Trophoblast cell (in vitro differentiated cells and primary cell): Measurements from ENCODE around the gene AATK. TPM values are rescaled to one million over a fixed set of nuclear protein-coding genes. Genes with fewer than 3 reads are reported as not detected.

ENCODE experiments used
- DNase-seq, 2 donors: peaks; one replicate each; pipeline ENCODE4 v3.0.0-alpha.2; 2016
- H2AFZ ChIP-seq: 2 replicates; pipeline ENCODE4 v1.6.1; 2013; ENCODE audit warnings: low read length, moderate library complexity, mild to moderate bottlenecking; ENCODE audit not compliant: insufficient read depth, poor library complexity
- H2AK5ac ChIP-seq: 2 replicates; pipeline ENCODE4 v1.6.1; 2013; ENCODE audit warnings: mild to moderate bottlenecking, low read length
- H2BK120ac ChIP-seq: 2 replicates; pipeline ENCODE4 v1.6.1; 2013; ENCODE audit warnings: low read length, mild to moderate bottlenecking, moderate library complexity; ENCODE audit not compliant: insufficient read depth, poor library complexity
- H2BK12ac ChIP-seq: 2 replicates; pipeline ENCODE4 v1.6.1; 2013; ENCODE audit warnings: mild to moderate bottlenecking, low read length, moderate library complexity
- H2BK5ac ChIP-seq: 2 replicates; pipeline ENCODE4 v1.6.1; 2013; ENCODE audit warnings: low read length, low read depth, moderate library complexity, mild to moderate bottlenecking; ENCODE audit not compliant: poor library complexity
- H3K14ac ChIP-seq: 2 replicates; pipeline ENCODE4 v1.6.1; 2013; ENCODE audit warnings: mild to moderate bottlenecking, low read length
- H3K18ac ChIP-seq: 2 replicates; pipeline ENCODE4 v1.6.1; 2013; ENCODE audit warnings: mild to moderate bottlenecking, low read length
- H3K23ac ChIP-seq: 2 replicates; pipeline ENCODE4 v1.6.1; 2013; ENCODE audit warnings: low read length
- H3K27ac ChIP-seq: 2 replicates; pipeline ENCODE4 v1.5.1; 2013; ENCODE audit warnings: low read depth, mild to moderate bottlenecking, inconsistent platforms, low read length, moderate library complexity
- H3K27me3 ChIP-seq: 2 replicates; pipeline ENCODE4 v1.6.1; 2013; ENCODE audit warnings: inconsistent platforms, mild to moderate bottlenecking, low read length, moderate library complexity; ENCODE audit not compliant: insufficient read depth
- H3K36me3 ChIP-seq, 2 experiments: 1 replicate in 1 of 2; 2 replicates in 1 of 2; pipeline ENCODE4 v1.6.1; 2013; ENCODE audit warnings: low read length in 2 of 2, mild to moderate bottlenecking in 2 of 2, moderate library complexity in 1 of 2; ENCODE audit not compliant: insufficient read depth in 2 of 2, control insufficient read depth in 1 of 2
- H3K4ac ChIP-seq: 2 replicates; pipeline ENCODE4 v1.6.1; 2013; ENCODE audit warnings: low read depth, mild to moderate bottlenecking, low read length, moderate library complexity
- H3K4me1 ChIP-seq, 2 experiments: 1 replicate in 1 of 2; 2 replicates in 1 of 2; pipeline ENCODE4 v1.6.1; 2013; ENCODE audit warnings: low read length in 2 of 2, mild to moderate bottlenecking in 2 of 2, moderate library complexity in 1 of 2; ENCODE audit not compliant: insufficient read depth in 2 of 2, control insufficient read depth in 1 of 2
- H3K4me2 ChIP-seq: 2 replicates; pipeline ENCODE4 v1.6.1; 2013; ENCODE audit warnings: inconsistent platforms, mild to moderate bottlenecking, low read length, moderate library complexity
- H3K4me3 ChIP-seq: 2 replicates; pipeline ENCODE4 v1.5.1; 2013; ENCODE audit warnings: mild to moderate bottlenecking, low read depth, low read length, inconsistent platforms
- H3K79me1 ChIP-seq: one replicate; pipeline ENCODE4 v1.6.1; 2013; ENCODE audit warnings: low read length
- H3K79me2 ChIP-seq: 2 replicates; pipeline ENCODE4 v1.6.1; 2013; ENCODE audit warnings: low read length, mild to moderate bottlenecking; ENCODE audit not compliant: control insufficient read depth, insufficient read depth, poor library complexity
- H3K9ac ChIP-seq: 2 replicates; pipeline ENCODE4 v1.6.1; 2013; ENCODE audit warnings: mild to moderate bottlenecking, low read length
- H3K9me3 ChIP-seq: 2 replicates; pipeline ENCODE4 v1.6.1; 2013; ENCODE audit warnings: low read depth, mild to moderate bottlenecking, control low read depth, inconsistent platforms, low read length; ENCODE audit not compliant: insufficient read depth
- H4K12ac ChIP-seq: 2 replicates; pipeline ENCODE4 v1.6.1; 2013; ENCODE audit warnings: low read depth, mild to moderate bottlenecking, low read length, moderate library complexity
- H4K8ac ChIP-seq: 2 replicates; pipeline ENCODE4 v1.6.1; 2013; ENCODE audit warnings: low read depth, mild to moderate bottlenecking, low read length, moderate library complexity
- H4K91ac ChIP-seq: one replicate; pipeline ENCODE4 v1.6.1; 2013; ENCODE audit warnings: low read depth, mild to moderate bottlenecking, low read length, moderate library complexity
- WGBS: extraction: QIAGEN DNeasy Blood & Tissue Kit; methylation state at CpG from one replicate; pipeline ENCODE4 v1.1.7; 2013; ENCODE audit warnings: missing lambda C conversion rate; ENCODE audit not compliant: insufficient read length, insufficient coverage; ENCODE audit errors: extremely low coverage; 5-methylcytosine and 5-hydroxymethylcytosine counted together
- polyA plus RNA-seq: library from polyadenylated mRNA; stranded (reverse); fragments of 200-250 nt; gene quantifications from 2 replicates; pipeline ENCODE4 v1.2.3, GENCODE V29; 2013

Gene AATK, protein sequence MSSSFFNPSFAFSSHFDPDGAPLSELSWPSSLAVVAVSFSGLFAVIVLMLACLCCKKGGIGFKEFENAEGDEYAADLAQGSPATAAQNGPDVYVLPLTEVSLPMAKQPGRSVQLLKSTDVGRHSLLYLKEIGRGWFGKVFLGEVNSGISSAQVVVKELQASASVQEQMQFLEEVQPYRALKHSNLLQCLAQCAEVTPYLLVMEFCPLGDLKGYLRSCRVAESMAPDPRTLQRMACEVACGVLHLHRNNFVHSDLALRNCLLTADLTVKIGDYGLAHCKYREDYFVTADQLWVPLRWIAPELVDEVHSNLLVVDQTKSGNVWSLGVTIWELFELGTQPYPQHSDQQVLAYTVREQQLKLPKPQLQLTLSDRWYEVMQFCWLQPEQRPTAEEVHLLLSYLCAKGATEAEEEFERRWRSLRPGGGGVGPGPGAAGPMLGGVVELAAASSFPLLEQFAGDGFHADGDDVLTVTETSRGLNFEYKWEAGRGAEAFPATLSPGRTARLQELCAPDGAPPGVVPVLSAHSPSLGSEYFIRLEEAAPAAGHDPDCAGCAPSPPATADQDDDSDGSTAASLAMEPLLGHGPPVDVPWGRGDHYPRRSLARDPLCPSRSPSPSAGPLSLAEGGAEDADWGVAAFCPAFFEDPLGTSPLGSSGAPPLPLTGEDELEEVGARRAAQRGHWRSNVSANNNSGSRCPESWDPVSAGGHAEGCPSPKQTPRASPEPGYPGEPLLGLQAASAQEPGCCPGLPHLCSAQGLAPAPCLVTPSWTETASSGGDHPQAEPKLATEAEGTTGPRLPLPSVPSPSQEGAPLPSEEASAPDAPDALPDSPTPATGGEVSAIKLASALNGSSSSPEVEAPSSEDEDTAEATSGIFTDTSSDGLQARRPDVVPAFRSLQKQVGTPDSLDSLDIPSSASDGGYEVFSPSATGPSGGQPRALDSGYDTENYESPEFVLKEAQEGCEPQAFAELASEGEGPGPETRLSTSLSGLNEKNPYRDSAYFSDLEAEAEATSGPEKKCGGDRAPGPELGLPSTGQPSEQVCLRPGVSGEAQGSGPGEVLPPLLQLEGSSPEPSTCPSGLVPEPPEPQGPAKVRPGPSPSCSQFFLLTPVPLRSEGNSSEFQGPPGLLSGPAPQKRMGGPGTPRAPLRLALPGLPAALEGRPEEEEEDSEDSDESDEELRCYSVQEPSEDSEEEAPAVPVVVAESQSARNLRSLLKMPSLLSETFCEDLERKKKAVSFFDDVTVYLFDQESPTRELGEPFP (N-terminal part only)
- polyA plus RNA-seq = 0.11 TPM in 2 replicates

DNA sequence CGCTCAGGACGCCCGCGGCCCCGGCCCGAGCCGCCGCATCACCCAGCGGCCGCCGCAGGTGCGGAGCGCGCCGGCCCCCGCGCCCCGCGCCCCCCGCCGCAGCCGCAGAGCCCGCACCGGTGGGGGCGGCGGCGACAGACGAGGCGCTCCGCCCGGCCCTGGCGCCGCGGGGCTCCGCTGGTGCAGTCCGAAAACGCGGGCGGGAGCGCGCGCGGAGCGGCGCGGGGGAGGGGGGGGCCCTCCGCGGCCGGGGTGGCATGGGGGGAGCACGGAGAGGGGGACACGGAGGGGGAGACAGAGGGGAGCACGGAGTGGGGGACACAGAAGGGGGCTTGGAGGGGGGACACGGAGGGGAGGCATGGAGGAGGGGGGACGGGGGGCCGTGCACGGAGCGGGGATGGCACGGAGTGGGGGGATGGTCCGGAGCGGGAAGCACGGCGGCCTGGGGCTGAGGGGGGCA lies at the start of gene AATK:
TSS of gene AATK (minus strand) at position 189 of the 460 bp plus-strand sequence. CDS start 229 bp downstream, outside the sequence.
- Histone ChIP-seq H2BK120ac (no peak within 1 kb of the TSS), H3K23ac (no peak within 1 kb of the TSS), H3K36me3 (no peaks in the 10 kb centered on the region), H3K27ac (no peak within 1 kb of the TSS), H3K18ac (no peak within 1 kb of the TSS), H3K4me1 (no peaks in the 10 kb centered on the region), H4K8ac (no peak within 1 kb of the TSS), H3K79me2 (no peaks in the 10 kb centered on the region), H2AFZ (no peak within 1 kb of the TSS), H4K91ac (no peak within 1 kb of the TSS), H3K4me3 (peak within 1 kb of the TSS; percentile 25), H3K9me3 (peaks cover 7% of the 10 kb centered on the region), H3K14ac (no peak within 1 kb of the TSS), H3K4me2 (peak within 1 kb of the TSS; percentile 46), H4K12ac (no peak within 1 kb of the TSS), H2AK5ac (no peak within 1 kb of the TSS), H3K4ac (no peak within 1 kb of the TSS), H2BK12ac (no peak within 1 kb of the TSS), H3K9ac (no peak within 1 kb of the TSS), H3K27me3 (peaks cover 17% of the 10 kb centered on the region), H3K79me1 (no peaks in the 10 kb centered on the region), H2BK5ac (no peak within 1 kb of the TSS)
- no peak for DNase-seq
- no CpG with 5 or more reads among the region's 62 CpGs for WGBS

DNA sequence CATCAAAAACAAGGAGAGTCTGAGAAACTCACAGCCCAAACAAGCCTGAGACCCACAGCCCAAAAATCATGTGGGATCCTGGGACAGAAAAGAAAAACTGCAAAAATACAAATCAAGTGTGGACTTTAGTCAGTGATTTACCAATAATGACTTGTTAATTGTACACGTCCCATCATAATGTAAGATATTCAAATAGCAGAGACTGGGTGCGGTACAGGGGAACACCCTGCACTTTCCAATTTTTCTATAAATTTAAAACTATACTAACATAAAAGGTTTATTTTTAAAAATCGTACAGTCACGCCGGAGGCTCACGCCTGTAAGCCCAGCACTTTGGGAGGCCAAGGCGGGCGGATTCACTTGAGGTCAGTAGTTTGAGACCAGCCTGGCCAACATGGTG lies 48.0 kb upstream of the AATK start:
- no peak overlapping the region for H2AFZ ChIP-seq
- no peak overlapping the region for H2BK120ac ChIP-seq
- no peaks in the 10 kb centered on the region for H3K79me1 ChIP-seq
- H3K4ac ChIP-seq = no peak overlapping the region
- H3K79me2 ChIP-seq = no peaks in the 10 kb centered on the region
- peaks cover 2% of the 10 kb centered on the region in 2 experiments for H3K36me3 ChIP-seq
- no peak overlapping the region for H3K27ac ChIP-seq
- no peak overlapping the region for H3K9ac ChIP-seq
- no peak overlapping the region for H3K18ac ChIP-seq
- H3K23ac ChIP-seq = no peak overlapping the region
- WGBS = no CpG with 5 or more reads among the region's 8 CpGs
- H3K4me2 ChIP-seq = no peak overlapping the region
- no peak overlapping the region for H2AK5ac ChIP-seq
- H3K27me3 ChIP-seq = no peaks in the 10 kb centered on the region
- H3K4me3 ChIP-seq = no peak overlapping the region
- H2BK5ac ChIP-seq = no peak overlapping the region
- H4K12ac ChIP-seq = no peak overlapping the region
- H3K14ac ChIP-seq = no peak overlapping the region
- no peaks in the 10 kb centered on the region for H3K4me1 ChIP-seq
- H3K9me3 ChIP-seq = no peaks in the 10 kb centered on the region
- no peak for DNase-seq
- no peak overlapping the region for H4K91ac ChIP-seq
- H4K8ac ChIP-seq = no peak overlapping the region
- H2BK12ac ChIP-seq = no peak overlapping the region

DNA sequence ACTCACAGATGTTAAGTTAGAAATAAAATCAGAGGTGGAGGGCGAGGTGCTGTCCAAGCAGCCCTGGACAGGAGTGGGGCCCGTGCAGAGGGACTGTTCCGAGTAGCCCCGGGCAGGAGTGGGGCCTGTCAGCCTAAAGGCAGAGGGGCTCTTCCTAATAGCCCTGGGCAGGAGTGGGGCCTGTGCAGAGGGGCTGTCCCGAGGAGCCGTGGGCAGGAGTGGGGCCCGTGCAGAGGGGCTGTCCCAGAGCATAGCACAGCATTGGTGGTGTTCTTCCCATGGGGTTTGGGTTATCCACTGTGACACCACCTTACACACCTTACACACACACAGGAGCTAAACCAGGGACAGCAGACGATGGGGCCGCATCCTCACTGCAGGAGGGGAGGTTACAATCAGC lies 46.3 kb upstream of the AATK start:
- Histone ChIP-seq H3K4me2 (no peak overlapping the region), H4K8ac (no peak overlapping the region), H3K27me3 (no peaks in the 10 kb centered on the region), H2BK120ac (no peak overlapping the region), H3K23ac (no peak overlapping the region), H3K79me2 (no peaks in the 10 kb centered on the region), H2BK12ac (no peak overlapping the region), H3K9me3 (peaks cover 4% of the 10 kb centered on the region), H3K9ac (no peak overlapping the region), H4K12ac (no peak overlapping the region), H2AK5ac (no peak overlapping the region), H2AFZ (no peak overlapping the region), H3K4ac (no peak overlapping the region), H3K4me1 (no peaks in the 10 kb centered on the region), H3K4me3 (no peak overlapping the region), H3K36me3 (peaks cover 2 to 12% of the 10 kb centered on the region in 2 experiments), H2BK5ac (no peak overlapping the region), H4K91ac (no peak overlapping the region), H3K79me1 (no peaks in the 10 kb centered on the region), H3K27ac (no peak overlapping the region), H3K18ac (no peak overlapping the region), H3K14ac (no peak overlapping the region)
- no CpG with 5 or more reads among the region's 9 CpGs for WGBS
- no peak for DNase-seq

DNA sequence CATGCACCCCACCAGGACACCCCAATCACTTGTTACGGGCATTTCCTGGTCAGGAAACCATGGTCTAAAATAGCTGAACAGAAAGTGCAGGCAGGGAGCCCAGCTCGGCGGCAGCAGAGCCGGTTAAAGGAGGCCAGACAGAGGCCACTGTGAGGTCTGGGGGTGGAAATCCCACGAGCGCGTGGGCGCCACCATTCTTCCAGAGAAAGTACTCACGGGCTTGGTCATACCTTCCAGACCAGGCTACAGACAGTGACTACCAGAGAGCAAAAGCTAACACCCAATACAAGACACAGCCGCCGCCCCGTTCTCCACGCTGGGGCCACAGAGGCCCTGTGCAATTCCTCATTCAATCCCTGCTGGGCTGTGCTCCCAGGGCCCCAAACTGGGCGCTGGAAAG lies 44.8 kb upstream of the AATK start:
- H3K9me3 ChIP-seq = peaks cover 4% of the 10 kb centered on the region
- no CpG with 5 or more reads among the region's 14 CpGs for WGBS

More for the DNA sequence above, 44.8 kb upstream of the AATK start:
- H2AFZ ChIP-seq = no peak overlapping the region
- no peak overlapping the region for H4K12ac ChIP-seq
- H3K4ac ChIP-seq = no peak overlapping the region
- H3K23ac ChIP-seq = no peak overlapping the region
- H3K4me3 ChIP-seq = no peak overlapping the region
- no peak overlapping the region for H3K27ac ChIP-seq
- H3K18ac ChIP-seq = peak overlapping the region; percentile 21
- H3K4me2 ChIP-seq = no peak overlapping the region
- no peak overlapping the region for H4K91ac ChIP-seq
- H3K4me1 ChIP-seq = no peaks in the 10 kb centered on the region
- DNase-seq = no peak
- no peak overlapping the region for H2AK5ac ChIP-seq
- peaks cover 5 to 12% of the 10 kb centered on the region in 2 experiments for H3K36me3 ChIP-seq
- H3K27me3 ChIP-seq = no peaks in the 10 kb centered on the region
- no peak overlapping the region for H4K8ac ChIP-seq
- no peak overlapping the region for H3K14ac ChIP-seq
- no peaks in the 10 kb centered on the region for H3K79me1 ChIP-seq
- no peaks in the 10 kb centered on the region for H3K79me2 ChIP-seq
- H2BK12ac ChIP-seq = no peak overlapping the region
- no peak overlapping the region for H2BK120ac ChIP-seq
- H3K9ac ChIP-seq = no peak overlapping the region
- H2BK5ac ChIP-seq = no peak overlapping the region
